AML-193 (cell line): ENCODE results near the gene PFDN4.

Experiments
- DNase-seq, 2 experiments: peaks; one replicate each; lab custom pipeline; 2025; lab: John Stamatoyannopoulos, UW

Gene PFDN4

DNA sequence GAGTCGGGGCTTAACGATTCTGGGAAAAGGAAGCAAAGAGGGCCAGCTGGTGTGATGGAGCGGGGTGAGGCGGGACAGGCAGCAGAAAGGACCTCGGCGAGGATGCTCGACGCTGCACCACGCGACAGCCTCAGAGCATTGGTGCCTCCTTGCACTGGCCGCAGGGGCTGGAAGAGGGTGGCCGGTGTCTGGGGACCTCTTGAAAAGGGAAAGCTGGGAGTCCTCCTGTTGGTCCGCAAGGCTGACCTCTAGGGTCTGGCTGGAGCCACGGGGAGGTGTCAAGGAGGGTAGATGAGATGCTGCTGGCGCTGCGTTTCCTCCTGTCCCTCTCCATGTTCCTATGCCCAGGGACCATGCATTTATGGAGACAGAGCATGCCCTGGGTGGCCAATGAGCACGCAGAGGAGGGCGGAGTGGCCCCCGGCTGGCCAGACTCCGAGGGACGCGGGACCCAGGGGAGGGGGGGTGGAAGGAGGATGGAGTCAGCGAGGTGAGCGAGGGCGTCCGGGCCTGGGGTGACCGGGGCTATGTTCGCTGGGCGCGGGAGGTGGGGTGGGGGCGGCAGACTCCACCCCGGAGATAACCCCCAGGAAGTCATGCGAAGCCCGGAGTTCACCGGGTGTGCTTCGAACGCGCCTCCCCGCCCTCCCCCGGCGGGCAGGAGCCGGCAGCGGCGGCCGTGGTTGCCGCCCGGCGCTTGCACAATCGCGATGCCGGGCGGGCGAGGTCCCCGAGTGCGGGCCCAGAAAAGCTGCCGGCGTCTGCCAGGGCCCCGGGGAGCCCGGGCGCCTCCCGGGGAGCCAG lies 34.0 kb upstream of the PFDN4 start, which contains the start of gene CYP24A1:
Gene CYP24A1 (minus strand): TSS at position 334 of the 804 bp plus-strand sequence. CDS start 407 bp downstream, outside the sequence.
- no peak for DNase-seq

DNA sequence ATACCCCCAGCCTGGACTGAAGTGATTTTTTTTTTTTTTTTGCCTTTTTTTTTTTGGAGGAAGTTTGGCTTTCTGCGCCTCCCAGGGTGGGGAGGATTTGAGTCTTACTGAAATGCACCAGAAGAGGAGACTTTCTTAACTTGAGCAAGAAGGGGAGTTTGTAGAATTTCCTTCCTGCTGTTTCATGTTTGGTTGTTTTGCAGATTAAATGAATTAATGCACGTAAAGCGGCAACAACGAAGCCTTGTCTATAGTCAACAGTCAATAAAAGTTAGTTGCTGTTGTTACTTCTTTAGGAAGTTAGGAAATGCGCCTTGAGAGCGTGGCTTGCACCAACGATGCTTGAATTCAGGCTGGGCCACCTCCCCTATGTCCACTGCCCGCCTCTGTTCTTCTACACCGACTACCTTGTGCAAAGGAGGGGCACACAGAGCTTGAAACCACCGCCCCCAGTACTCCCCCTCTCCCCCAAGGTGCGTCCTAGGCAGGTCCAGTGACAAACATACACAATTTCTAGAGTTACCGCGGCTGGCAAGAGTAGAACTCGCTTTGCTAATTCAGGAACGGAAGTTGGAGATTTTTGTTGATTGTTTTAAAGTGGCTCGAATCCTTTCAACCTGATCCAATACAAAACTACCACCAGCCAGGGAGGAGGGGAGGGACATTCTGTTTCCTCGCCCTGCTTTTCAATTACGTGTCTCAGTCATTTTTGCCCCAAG lies 33.3 kb upstream of the PFDN4 start:
- DNase-seq, result no peak

DNA sequence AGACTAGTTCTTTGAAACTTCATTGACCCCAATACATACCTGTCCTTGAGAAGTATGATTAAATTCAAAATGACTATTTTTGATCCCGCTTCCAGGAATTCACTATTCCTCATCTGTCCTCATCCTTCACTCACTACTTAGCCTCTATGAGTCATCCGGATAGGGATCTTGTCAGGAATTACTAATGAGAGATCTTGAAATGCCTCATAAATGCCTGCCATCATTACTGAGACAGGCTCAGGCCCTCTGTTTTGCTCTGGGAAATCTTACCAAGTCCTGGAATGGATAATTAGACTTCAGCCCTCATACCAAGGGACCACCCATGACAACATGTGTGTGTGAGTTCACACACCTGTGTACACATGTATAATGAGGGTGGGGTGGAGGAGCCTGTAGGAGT lies 31.3 kb upstream of the PFDN4 start:
- DNase-seq, result no peak

DNA sequence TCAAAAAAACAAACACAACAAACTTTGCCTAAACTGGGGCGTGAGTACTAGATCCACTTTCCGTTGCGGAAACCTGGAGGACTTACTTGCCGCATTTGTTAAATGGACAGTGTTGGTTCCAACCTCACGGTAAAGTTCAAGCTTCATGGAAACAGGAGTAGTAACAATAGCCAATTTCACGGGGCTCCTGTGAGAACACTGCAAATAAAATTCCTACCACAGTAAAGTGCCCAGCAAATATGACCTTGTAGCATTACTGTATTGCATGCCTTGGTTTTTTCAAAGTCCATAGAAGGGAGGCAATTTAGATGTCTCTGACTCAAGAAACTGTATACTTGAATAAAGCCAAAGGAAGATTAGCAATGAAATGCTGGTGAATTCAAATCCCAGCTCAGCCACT lies 30.5 kb upstream of the PFDN4 start:
- no peak for DNase-seq

DNA sequence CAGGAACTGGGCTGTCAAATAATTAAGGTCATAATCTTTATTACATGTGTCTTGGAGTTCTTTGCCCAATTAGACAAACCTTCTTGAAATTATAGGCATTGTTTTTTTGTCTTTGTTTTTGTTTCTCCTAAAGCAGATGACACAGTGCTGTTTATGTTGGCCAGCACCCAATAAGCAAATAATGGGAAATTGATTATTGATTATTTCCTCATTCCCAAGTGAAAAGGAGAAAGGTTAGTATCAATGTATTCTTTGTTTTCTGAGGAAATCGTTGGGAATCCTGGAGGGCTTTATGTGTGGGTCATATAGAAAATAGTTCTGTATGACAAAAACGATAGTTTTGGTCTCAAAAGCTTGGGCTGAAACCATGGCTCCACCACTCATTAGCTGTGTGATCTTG lies 29.6 kb upstream of the PFDN4 start:
- DNase-seq, result no peak

DNA sequence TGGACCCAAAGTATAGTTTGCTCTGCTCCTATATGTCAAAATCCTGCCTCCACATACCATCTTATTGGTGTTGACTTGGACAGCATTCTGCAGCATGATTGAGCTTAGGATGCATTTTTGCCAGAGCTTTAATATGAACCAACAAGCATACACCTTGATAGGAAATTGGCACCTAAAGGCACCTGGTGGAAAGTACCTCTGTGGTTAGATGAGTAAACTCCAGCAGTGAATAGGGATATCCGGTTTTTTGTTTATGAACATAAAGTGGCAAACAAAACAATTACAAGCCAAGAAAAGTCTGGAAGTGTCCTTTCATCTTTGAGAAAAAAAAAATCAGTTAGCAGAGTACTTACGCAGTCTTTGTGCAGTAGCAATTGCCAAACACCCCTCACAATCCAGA lies 27.9 kb upstream of the PFDN4 start:
- no peak for DNase-seq

DNA sequence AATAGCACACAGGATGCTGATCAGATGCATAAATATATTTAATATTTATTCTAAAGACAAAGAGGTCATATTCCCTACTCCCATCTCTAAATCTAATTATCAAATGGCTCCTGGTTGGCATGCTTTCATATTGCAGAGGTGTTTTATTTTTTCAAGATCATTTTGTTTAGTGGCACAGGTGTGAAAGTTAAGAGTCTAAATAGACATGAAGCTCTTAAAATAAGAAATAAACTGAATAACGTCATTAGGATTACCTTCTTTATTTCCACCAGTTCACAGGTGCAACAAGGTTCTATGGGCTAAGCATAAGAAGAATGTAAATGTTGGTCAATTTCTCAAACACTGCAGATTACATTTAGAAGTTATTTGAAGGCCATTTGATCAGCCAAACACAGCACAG lies 27.0 kb upstream of the PFDN4 start:
- DNase-seq, result no peak

DNA sequence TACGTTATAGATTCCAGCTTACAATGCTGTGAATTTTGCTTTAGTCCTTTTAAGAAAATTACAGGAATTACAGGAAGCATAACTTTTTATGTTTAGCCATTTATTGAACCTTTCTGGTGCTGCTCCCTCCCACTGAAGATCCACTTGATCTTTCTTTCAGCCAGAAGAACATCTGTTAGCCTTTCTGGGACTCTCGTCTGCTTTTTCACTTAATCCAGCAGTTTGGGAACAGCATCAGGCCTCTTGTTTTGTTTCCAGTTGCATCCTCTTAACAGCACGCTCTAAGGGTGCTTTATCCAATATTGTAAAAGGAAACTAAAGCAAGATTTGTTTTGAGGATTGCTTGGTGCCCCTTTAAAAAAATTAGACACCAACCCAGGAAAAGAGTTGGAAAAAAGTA lies 23.8 kb upstream of the PFDN4 start:
- no peak for DNase-seq

DNA sequence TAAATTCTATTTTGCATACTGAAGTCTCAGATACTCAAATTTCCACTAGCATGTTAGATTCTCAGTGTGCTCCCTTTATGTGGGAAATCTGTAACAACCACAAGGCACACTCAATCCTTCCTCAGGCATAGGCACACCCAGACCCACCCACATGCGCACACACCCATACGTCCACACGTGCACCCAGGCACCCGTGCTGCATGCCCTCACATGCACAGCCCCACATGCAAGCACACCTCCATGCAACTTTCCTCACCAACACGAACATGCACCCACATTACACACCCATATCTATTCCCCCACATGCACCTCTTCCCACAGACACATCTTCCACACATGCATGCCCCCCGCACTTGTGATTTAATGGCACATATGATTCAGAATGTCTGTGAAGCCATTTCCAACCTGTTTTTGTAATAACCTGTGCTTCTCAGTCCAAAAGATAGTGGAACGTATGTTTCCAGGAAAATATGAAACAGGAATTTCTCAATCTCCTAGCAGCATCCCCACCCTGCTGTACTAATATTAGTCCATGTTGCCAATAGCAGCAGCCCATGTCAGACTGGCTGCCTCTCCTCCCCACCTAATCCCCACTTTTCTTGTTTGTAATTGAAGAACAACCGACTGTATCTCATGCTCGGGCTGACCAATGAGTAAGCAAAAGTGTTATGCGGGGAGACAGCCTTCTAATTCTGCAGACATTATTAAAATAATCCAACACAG lies 22.8 kb upstream of the PFDN4 start:
- no peak for DNase-seq

DNA sequence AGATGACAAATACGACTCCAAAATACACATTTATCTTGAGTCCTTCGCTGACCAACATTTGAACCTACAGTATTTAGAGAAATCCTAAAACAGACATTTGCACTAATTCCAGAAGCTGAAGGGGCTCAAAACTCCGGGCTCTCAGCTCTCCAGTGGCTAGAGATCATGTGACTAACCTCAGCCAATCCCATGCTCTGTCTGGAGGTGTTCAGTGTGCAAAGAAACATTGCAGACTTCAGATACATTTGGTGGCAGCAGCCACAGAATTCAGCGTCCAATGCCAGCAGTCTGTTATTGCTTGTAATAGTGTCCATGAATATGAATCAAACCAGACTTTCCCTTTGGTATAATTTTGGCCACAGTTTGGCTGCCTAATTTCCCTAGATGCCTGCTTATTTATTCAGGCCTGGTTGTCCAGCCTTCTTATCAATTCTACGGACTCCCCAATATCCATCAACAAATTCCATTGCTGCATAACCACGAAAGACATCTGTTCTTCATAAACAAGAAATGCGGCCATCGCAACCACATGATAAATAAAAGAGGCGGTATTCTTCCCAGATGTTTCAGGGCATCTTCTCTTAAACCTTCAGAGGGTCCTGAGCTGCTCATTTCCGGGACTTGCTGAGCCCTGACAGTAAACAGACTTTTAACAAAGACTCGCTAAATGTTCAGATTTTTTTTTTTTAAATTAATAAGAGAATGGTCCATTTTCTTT lies 19.6 kb upstream of the PFDN4 start:
- no peak for DNase-seq

DNA sequence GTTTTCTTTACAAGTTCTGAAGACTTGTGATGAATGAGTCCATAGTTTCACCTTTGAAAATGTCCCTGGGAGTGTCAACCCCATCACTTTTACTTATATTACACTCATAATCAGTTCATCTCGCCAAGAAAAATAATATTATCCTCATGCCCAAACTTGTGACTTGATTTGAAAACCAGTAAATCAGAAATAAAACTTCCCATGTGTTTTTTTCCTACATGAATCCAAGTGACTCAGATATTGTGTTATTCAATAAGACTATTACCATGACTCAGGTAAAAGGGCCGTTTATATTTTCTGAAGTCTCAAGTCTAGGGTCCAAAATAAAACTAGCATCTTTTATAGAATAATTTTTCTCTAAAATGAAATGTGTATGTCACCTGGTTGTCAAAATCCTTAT lies 18.3 kb upstream of the PFDN4 start:
- DNase-seq, result no peak

DNA sequence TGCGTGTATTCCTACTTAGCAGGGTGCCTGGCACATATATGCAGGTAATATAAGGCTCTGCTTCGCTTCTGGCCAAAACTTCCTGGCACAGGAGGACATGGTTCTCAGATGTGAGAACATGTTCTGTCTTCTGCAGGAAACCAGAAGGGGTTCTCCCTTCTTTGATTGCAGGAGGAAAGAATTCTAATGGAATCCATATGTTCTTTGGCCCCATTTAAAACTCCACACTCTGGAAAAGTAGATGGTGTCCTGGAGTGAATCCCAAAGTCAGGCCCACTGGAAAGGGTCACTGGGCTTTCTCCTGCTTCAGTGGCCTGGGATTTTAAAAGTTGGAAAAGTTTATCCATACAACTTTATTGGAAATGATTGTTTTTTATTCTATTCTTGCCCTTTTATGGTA lies 17.7 kb upstream of the PFDN4 start:
- DNase-seq, result no peak

DNA sequence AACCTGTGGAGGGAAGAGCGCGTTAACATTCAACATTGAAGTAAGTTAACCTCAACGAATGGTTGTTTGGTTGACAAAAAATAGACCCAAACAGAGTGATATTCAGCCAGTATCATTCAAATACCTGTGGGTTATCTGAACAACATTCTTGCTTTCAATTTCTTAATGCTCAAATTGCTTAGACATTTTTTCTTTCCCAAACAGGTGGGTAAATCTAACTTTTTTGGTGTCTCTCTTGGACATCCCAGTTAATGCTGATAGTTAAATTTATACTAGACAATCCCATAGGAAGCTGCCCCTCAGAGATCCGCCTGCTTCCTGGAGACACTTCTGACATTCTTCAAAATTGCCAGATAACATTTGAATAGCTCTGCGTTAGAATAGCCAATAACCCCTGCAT lies 14.1 kb upstream of the PFDN4 start:
- DNase-seq, result no peak

DNA sequence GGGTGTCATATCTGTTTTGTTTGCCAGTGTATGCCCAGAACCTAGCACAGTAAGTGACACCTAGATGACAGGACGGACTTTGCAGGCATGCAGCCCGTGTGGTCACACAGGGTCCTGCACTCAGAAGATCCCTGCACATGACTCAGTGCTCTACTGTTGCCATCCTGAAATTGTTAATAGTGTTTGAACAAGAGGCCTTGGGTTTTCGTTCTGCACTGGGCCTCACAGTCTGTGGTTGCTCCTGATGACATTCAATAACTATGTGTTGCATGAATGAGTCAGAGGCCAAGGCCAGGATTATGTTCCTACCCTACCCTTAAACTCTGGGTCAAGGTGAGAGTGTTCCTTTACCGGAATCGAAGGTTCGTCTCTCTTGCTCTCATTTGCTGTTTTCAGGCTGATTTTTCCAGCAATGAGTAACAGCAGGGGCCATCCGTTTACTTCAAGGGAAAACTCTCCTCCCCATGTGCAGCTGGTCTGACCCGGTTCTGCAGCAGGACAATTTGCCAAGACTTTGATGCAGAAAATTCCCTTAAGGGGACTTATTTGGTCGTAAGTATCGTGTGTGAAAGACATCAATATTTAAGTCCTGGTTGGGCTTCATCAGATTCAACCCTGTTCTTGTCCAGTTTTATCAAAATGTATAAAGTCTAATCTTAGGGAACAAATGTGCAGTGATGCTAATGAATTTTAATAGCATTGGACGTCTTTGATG lies 13.0 kb upstream of the PFDN4 start:
- no peak for DNase-seq

DNA sequence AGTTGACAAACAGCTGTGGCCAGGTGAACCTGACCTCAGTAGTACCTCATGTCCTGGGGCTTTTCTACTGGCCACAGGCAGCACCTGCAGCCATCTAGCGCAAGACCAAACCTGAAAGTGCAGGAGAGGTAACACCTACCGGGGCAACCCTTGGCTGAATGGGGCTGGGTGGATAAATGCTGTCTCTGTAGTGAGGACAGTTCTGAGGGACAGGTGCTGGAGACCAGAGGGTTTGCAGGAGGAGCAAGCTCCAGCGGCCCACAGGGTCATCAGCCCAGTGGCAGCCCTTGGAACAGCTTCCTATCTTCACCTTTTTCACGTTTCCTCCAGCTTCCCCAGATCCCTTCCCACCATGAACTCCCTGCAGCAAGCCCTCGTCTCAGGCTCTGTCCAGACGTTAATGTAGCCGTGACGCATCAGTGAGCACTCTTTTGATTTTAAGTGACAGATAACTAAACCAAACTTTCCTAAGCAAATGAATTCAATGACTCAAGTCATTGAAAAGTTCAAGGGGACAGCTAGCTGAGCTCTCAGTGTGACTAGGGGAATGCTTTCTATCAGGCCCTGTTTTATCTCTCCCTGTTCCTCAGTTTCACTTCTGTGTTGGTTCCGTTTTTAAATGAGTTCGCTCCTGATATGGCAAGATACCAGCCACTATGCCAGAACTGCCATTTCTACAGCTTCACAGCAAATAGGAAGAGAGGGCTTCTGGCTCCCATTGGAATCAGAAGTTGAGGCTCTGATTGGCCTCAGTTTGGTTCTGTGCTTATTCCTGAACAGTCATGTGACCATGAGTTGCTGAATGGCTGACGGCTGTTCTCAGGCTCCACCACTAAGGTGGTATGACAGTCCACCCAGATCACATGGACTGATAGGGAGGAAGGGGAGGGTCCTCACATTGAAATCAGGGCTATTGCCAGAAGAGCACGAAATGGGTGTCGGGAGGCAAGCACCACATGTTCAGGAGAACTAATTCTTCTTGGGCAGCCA lies 12.1 kb upstream of the PFDN4 start:
- no peak for DNase-seq

DNA sequence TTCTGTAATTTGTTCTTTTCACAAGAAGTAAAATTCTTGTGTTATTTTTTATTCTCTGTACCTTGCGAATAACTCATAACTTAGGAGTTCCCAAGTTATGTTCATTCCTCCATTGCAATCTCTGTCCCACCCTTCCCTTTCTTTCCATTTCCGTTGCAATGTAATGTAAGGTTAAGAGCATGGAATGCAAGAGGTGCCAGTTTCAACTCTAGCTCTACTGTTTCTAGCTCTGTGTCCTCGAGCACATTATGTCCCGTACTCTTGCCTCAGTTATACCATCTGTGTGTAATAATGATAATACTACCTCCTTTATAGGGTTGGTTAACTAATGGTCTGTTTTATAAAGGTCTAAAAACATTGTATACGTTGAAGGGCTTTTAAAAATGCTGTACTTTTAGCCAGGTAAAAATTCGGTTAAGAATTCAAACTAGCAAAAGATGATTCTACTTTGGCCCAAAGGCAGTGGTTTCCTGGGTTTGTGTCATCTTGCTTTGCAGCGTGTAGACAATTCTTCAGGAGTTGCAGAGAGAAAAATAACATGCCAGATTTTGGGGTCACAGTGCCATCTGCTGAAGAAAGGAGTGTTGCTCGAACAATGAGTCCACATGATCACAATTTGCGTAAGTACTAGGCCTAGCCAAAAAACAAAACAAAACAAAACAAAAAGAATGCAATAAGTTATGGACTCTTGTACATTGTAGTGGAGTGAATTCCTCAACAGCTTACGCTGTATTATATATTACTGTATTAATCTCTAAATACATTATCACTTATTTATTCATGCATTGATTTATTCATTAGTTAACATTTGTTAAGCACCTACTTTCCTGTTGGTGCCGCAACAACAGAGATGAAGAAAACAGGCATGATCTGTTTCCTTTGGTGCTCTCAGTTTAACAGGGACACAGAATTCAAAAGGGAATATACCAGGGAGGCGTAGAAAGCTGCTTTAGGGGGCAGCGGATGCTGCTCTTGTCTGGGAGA lies 10.0 kb upstream of the PFDN4 start:
- no peak for DNase-seq

DNA sequence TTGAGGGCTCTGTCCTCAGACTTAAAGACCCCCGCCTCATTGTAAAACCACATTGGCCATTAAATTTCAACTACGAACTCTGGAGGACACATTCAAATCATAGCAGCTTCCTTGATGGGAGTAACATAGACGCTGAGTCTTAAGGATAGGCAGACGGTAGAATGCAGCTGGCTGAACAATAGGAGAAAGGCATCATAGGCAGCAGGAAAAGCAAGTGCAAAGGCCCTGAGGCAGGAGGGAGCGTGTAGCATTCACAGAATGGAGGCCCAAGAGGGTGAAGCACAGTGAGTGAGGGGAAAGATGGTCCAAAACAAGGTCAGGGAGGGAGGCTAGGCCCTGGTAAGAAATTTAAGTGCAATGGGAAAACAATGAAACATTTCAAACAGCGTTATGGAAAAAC lies 8.6 kb upstream of the PFDN4 start:
- DNase-seq, result no peak

DNA sequence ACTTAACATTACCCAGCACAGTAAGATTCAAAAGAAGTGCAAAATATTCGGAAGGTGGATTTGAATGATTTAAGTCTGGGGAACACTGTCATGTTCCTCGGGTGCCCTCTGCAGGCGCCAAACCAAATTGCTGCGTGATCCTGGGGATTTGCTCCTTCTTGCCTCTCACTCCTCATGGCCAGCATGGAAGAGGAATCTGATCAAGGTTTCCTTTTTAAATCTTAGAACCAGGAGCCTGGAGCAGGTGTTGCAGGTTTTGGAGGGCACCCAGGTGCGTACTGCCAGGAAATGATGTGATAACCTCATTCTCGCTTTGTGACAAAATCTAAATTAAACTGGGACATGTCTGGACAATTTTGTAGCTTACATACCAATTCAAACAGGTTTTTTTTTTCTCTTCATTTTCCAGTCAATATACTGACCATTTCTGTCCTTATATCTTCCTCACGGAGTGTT lies 8.1 kb upstream of the PFDN4 start:
- peak; percentile 50 to 54 for DNase-seq
